Liver (tissue), 9 donors: Measurements from ENCODE around the gene ZNF330. TPM values are rescaled to one million over a fixed set of nuclear protein-coding genes. Genes with fewer than 3 reads are reported as not detected.

ENCODE experiments used
- DNase-seq: peaks from one replicate; pipeline ENCODE4 v3.0.0-alpha.2; 2017; ENCODE audit warnings: low spot score
- H3K27ac ChIP-seq, 2 donors: one replicate each; pipeline ENCODE4 v1.7.0; 2013; ENCODE audit warnings: inconsistent platforms in 2 of 2, low read length in 2 of 2, control low read depth in 1 of 2, low read depth in 1 of 2, mild to moderate bottlenecking in 1 of 2
- H3K27me3 ChIP-seq, 4 donors: one replicate each; pipeline versions ENCODE4 v1.6.1 to v1.7.0; 2013; ENCODE audit warnings: low read length in 3 of 4, inconsistent platforms in 1 of 4, mild to moderate bottlenecking in 1 of 4, moderate library complexity in 1 of 4; ENCODE audit not compliant: control insufficient read depth in 4 of 4, insufficient read depth in 4 of 4
- H3K36me3 ChIP-seq, 4 donors: one replicate each; pipeline versions ENCODE4 v1.6.1 to v1.7.0; 2013; ENCODE audit warnings: low read length in 3 of 4, mild to moderate bottlenecking in 3 of 4, low read depth in 1 of 4, moderate library complexity in 1 of 4; ENCODE audit not compliant: control insufficient read depth in 4 of 4, insufficient read depth in 3 of 4
- H3K4me1 ChIP-seq, 4 donors: one replicate each; pipeline versions ENCODE4 v1.6.1 to v1.7.0; 2013; ENCODE audit warnings: low read length in 3 of 4, mild to moderate bottlenecking in 3 of 4, moderate library complexity in 1 of 4; ENCODE audit not compliant: control insufficient read depth in 4 of 4, insufficient read depth in 4 of 4
- H3K4me3 ChIP-seq, 3 donors: one replicate each; pipeline versions ENCODE4 v1.6.1 to v1.7.0; 2013; ENCODE audit warnings: low read length in 3 of 3, control low read depth in 1 of 3, low read depth in 1 of 3, mild to moderate bottlenecking in 1 of 3
- H3K9ac ChIP-seq, 2 donors: one replicate each; pipeline ENCODE4 v1.7.0; 2013; ENCODE audit warnings: low read length in 2 of 2, mild to moderate bottlenecking in 2 of 2, moderate library complexity in 2 of 2, control low read depth in 1 of 2, low read depth in 1 of 2
- H3K9me3 ChIP-seq, 4 donors: one replicate each; pipeline versions ENCODE4 v1.6.1 to v1.7.0; 2013; ENCODE audit warnings: low read length in 3 of 4; ENCODE audit not compliant: control insufficient read depth in 4 of 4
- EGR1 ChIP-seq, 2 donors: IDR thresholded peaks; 2 replicates each; pipeline ENCODE4 v1.6.1; 2016 to 2018; ENCODE audit warnings: antibody characterized with exemption in 2 of 2, low read depth in 2 of 2
- FOXA1 ChIP-seq: IDR thresholded peaks from 2 replicates; pipeline ENCODE4 v1.6.1; 2016; ENCODE audit warnings: antibody characterized with exemption
- FOXA2 ChIP-seq: IDR thresholded peaks from 2 replicates; pipeline ENCODE4 v1.6.1; 2016; ENCODE audit warnings: antibody characterized with exemption
- GABPA ChIP-seq, 2 donors: IDR thresholded peaks in 1 of 2; conservative IDR thresholded peaks in 1 of 2; 2 replicates each; pipeline ENCODE4 v1.6.1; 2016; ENCODE audit warnings: antibody characterized with exemption in 2 of 2, mild to moderate bottlenecking in 1 of 2, moderate library complexity in 1 of 2
- HNF4A ChIP-seq, 2 donors: conservative IDR thresholded peaks; 2 replicates each; pipeline ENCODE4 v1.6.1; 2016; ENCODE audit warnings: antibody characterized with exemption in 2 of 2, mild to moderate bottlenecking in 2 of 2
- HNF4G ChIP-seq: IDR thresholded peaks from 2 replicates; pipeline ENCODE4 v1.6.1; 2016; ENCODE audit warnings: antibody characterized with exemption
- JUND ChIP-seq, 2 donors: IDR thresholded peaks; 2 replicates each; pipeline ENCODE4 v1.6.1; 2016; ENCODE audit warnings: antibody characterized with exemption in 2 of 2
- NR2F2 ChIP-seq: IDR thresholded peaks from 2 replicates; pipeline ENCODE4 v1.6.1; 2016; ENCODE audit warnings: antibody characterized with exemption
- RAD21 ChIP-seq, 2 donors: IDR thresholded peaks; 2 replicates each; pipeline ENCODE4 v1.6.1; 2016; ENCODE audit warnings: antibody characterized with exemption in 2 of 2, mild to moderate bottlenecking in 2 of 2
- RXRA ChIP-seq, 2 donors: IDR thresholded peaks; 2 replicates each; pipeline ENCODE4 v1.6.1; 2017 to 2018; ENCODE audit warnings: antibody characterized with exemption in 2 of 2, mild to moderate bottlenecking in 1 of 2
- SP1 ChIP-seq: IDR thresholded peaks from 2 replicates; pipeline ENCODE4 v1.6.1; 2018; ENCODE audit warnings: antibody characterized with exemption, mild to moderate bottlenecking
- TAF1 ChIP-seq: conservative IDR thresholded peaks from 2 replicates; pipeline ENCODE4 v1.6.1; 2016; ENCODE audit warnings: antibody characterized with exemption, mild to moderate bottlenecking
- YY1 ChIP-seq: IDR thresholded peaks from 2 replicates; pipeline ENCODE4 v1.6.1; 2016; ENCODE audit warnings: antibody characterized with exemption, mild to moderate bottlenecking
- WGBS: extraction: QIAGEN DNeasy Blood & Tissue Kit; methylation state at CpG from one replicate; pipeline ENCODE4 v1.1.7; 2013; 5-methylcytosine and 5-hydroxymethylcytosine counted together
- polyA plus RNA-seq, 2 donors: library from polyadenylated mRNA; stranded (reverse) in 1 of 2; unstranded in 1 of 2; fragments of 200-250 nt in 1 of 2; fragments of >200 nt in 1 of 2; fragmentation: Nextera tagmentation in 1 of 2; extraction: Ambion mirVana in 1 of 2; gene quantifications; one replicate each; pipeline versions ENCODE4 v1.2.1 to v1.2.3, GENCODE V29; 2013 to 2015
- total RNA-seq, 2 donors: library from RNA; depleted of rRNA; stranded (reverse); fragments of >200 nt; gene quantifications; one replicate each; pipeline ENCODE4 v1.2.3, GENCODE V29; 2014
- TF ChIP-seq, protein P1 (sequence below): IDR thresholded peaks from 2 replicates; pipeline ENCODE4 v1.6.1; 2016; ENCODE audit warnings: antibody characterized with exemption
- TF ChIP-seq, protein P2 (sequence below): IDR thresholded peaks from 2 replicates; pipeline ENCODE4 v1.6.1; 2016; ENCODE audit warnings: antibody characterized with exemption
- TF ChIP-seq, protein P3 (sequence below): IDR thresholded peaks from 2 replicates; pipeline ENCODE4 v1.6.1; 2016; ENCODE audit warnings: antibody characterized with exemption
- TF ChIP-seq, protein P4 (sequence below): fragments of 150-350 bp; IDR thresholded peaks from 2 replicates; pipeline ENCODE4 v1.5.1; 2017; ENCODE audit warnings: improper control_type of control experiment, low read depth, low read length; ENCODE audit not compliant: missing input control
- TF ChIP-seq, protein P5 (sequence below): IDR thresholded peaks from 2 replicates; pipeline ENCODE4 v1.6.1; 2016; ENCODE audit warnings: antibody characterized with exemption, mild to moderate bottlenecking
- donor health status: healthy.
- donor health status: healthy.
- donor health status: healthy.
- donor health status: healthy.
- donor health status: healthy.

ZNF330 gene
- total and polyA plus RNA-seq, 4 donors, result 11.7 to 23.2 (median 19.0) TPM

DNA sequence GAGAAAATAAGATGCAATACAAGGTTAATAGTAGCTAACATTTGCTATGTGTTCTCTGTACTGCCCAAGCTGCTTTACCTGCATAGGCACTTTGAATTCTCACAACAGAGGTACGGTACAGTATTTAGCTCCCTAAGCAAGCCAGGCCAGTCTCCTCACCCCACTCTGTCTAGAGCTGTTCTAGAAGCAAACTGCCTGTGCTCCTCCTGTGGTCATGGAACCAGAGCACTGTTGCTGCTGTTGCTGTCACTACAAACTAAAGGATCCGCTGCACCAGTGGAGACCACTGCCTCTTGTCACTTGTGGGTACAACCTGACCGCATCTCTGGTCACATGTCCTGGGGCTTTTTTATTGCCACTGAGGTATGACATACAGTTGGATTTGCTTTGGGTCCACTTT, 19.6 kb downstream of the ZNF330 start (continued):
- TF ChIP-seq, protein P1, sequence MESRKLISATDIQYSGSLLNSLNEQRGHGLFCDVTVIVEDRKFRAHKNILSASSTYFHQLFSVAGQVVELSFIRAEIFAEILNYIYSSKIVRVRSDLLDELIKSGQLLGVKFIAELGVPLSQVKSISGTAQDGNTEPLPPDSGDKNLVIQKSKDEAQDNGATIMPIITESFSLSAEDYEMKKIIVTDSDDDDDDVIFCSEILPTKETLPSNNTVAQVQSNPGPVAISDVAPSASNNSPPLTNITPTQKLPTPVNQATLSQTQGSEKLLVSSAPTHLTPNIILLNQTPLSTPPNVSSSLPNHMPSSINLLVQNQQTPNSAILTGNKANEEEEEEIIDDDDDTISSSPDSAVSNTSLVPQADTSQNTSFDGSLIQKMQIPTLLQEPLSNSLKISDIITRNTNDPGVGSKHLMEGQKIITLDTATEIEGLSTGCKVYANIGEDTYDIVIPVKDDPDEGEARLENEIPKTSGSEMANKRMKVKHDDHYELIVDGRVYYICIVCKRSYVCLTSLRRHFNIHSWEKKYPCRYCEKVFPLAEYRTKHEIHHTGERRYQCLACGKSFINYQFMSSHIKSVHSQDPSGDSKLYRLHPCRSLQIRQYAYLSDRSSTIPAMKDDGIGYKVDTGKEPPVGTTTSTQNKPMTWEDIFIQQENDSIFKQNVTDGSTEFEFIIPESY, result no peak
- TF ChIP-seq HNF4G (no peak), FOXA1 (no peak), RXRA (IDR thresholded peaks at IDR 0.05) (no peak), GABPA (IDR thresholded peaks at IDR 0.05 in 1 of 2, conservative IDR thresholded peaks at IDR 0.05 in 1 of 2) (no peak)
- TF ChIP-seq, protein P2, sequence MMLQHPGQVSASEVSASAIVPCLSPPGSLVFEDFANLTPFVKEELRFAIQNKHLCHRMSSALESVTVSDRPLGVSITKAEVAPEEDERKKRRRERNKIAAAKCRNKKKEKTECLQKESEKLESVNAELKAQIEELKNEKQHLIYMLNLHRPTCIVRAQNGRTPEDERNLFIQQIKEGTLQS, result no peak
- TF ChIP-seq, protein P3, sequence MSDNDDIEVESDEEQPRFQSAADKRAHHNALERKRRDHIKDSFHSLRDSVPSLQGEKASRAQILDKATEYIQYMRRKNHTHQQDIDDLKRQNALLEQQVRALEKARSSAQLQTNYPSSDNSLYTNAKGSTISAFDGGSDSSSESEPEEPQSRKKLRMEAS, result no peak

DNA sequence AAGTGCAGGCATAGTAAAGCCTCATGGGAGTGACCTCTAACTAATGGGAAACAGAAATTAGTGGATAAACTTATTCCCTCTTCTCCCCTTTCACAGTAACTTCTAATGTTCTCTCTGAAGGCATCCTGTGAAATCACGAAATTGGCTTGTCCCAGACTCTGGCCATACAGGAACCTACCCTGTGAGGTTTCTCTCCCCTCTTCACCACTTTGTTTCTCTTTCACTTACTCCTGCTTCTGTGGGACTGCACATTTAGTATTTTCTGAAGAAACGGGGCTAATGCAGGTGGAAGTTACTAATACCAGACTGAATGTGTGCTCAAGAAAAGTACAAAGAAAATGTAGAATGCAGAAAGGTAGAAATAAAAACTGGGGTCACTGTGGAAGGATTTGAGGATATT, 20.0 kb downstream of the ZNF330 start:
- H3K27me3 ChIP-seq, result no peaks in the 10 kb centered on the region
- peaks cover 0 to 3% (median 0%) of the 10 kb centered on the region in 4 donors for H3K36me3 ChIP-seq
- no peaks in the 10 kb centered on the region for H3K9me3 ChIP-seq
- H3K9ac ChIP-seq, result no peak overlapping the region
- TF ChIP-seq FOXA1, result no peak
- no peak for TF ChIP-seq TAF1
- TF ChIP-seq EGR1 (IDR thresholded peaks at IDR 0.05; ENCODE audit: low read depth in 2 of 2), result no peak
- TF ChIP-seq NR2F2, result no peak
- TF ChIP-seq HNF4A (conservative IDR thresholded peaks at IDR 0.05), result no peak
- no peak for TF ChIP-seq YY1
- TF ChIP-seq RAD21 (IDR thresholded peaks at IDR 0.05), result no peak
- no peak for TF ChIP-seq HNF4G
- TF ChIP-seq, protein P2, result no peak
- no peak for TF ChIP-seq JUND (IDR thresholded peaks at IDR 0.05)
- TF ChIP-seq, protein P4, sequence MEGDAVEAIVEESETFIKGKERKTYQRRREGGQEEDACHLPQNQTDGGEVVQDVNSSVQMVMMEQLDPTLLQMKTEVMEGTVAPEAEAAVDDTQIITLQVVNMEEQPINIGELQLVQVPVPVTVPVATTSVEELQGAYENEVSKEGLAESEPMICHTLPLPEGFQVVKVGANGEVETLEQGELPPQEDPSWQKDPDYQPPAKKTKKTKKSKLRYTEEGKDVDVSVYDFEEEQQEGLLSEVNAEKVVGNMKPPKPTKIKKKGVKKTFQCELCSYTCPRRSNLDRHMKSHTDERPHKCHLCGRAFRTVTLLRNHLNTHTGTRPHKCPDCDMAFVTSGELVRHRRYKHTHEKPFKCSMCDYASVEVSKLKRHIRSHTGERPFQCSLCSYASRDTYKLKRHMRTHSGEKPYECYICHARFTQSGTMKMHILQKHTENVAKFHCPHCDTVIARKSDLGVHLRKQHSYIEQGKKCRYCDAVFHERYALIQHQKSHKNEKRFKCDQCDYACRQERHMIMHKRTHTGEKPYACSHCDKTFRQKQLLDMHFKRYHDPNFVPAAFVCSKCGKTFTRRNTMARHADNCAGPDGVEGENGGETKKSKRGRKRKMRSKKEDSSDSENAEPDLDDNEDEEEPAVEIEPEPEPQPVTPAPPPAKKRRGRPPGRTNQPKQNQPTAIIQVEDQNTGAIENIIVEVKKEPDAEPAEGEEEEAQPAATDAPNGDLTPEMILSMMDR, result no peak
- TF ChIP-seq, protein P5, sequence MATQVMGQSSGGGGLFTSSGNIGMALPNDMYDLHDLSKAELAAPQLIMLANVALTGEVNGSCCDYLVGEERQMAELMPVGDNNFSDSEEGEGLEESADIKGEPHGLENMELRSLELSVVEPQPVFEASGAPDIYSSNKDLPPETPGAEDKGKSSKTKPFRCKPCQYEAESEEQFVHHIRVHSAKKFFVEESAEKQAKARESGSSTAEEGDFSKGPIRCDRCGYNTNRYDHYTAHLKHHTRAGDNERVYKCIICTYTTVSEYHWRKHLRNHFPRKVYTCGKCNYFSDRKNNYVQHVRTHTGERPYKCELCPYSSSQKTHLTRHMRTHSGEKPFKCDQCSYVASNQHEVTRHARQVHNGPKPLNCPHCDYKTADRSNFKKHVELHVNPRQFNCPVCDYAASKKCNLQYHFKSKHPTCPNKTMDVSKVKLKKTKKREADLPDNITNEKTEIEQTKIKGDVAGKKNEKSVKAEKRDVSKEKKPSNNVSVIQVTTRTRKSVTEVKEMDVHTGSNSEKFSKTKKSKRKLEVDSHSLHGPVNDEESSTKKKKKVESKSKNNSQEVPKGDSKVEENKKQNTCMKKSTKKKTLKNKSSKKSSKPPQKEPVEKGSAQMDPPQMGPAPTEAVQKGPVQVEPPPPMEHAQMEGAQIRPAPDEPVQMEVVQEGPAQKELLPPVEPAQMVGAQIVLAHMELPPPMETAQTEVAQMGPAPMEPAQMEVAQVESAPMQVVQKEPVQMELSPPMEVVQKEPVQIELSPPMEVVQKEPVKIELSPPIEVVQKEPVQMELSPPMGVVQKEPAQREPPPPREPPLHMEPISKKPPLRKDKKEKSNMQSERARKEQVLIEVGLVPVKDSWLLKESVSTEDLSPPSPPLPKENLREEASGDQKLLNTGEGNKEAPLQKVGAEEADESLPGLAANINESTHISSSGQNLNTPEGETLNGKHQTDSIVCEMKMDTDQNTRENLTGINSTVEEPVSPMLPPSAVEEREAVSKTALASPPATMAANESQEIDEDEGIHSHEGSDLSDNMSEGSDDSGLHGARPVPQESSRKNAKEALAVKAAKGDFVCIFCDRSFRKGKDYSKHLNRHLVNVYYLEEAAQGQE, result no peak
- TF ChIP-seq, protein P1, result no peak
- TF ChIP-seq, protein P3, result no peak
- TF ChIP-seq SP1, result no peak
- TF ChIP-seq RXRA (IDR thresholded peaks at IDR 0.05), result no peak
- TF ChIP-seq GABPA (IDR thresholded peaks at IDR 0.05 in 1 of 2, conservative IDR thresholded peaks at IDR 0.05 in 1 of 2), result no peak
- TF ChIP-seq FOXA2, result no peak
- no peak overlapping the region for H3K4me3 ChIP-seq
- 57% methylated on average over 2 of the region's 2 CpGs for WGBS
- H3K4me1 ChIP-seq, result no peaks in the 10 kb centered on the region
- H3K27ac ChIP-seq, result no peak overlapping the region
- DNase-seq, result no peak
